Measurements from ENCODE around the gene SLC10A3. TPM values are rescaled to one million over a fixed set of nuclear protein-coding genes. Genes with fewer than 3 reads are reported as not detected.

SLC10A3 gene
- total and polyA plus RNA-seq, 8 donors = 13.3 to 26.8 (median 18.6) TPM

- peaks cover 0 to 2% of the 10 kb centered on the region in 2 donors for H3K36me3 ChIP-seq
- no peaks in the 10 kb centered on the region for H3K27me3 ChIP-seq
- DNase-seq = no peak
- no peak for TF ChIP-seq CTCF (IDR thresholded peaks at IDR 0.05)
- no peak for ATAC-seq
- H3K4me1 ChIP-seq = peaks cover 0 to 5% of the 10 kb centered on the region in 2 donors
- intact Hi-C loops (cut with DNase I) = no loop called here
- H3K4me3 ChIP-seq = no peak overlapping the region
- H3K9me3 ChIP-seq = no peaks in the 10 kb centered on the region
- no peak overlapping the region for H3K27ac ChIP-seq
Observed at GRCh38 chrX:154512879-154513553, 22.6 kb upstream of the SLC10A3 start.

- intact Hi-C loops (cut with DNase I) = no loop called here
- Histone ChIP-seq H3K4me1 (peaks cover 0 to 5% of the 10 kb centered on the region in 2 donors), H3K4me3 (no peak overlapping the region), H3K9me3 (no peaks in the 10 kb centered on the region), H3K36me3 (peaks cover 0 to 14% of the 10 kb centered on the region in 2 donors), H3K27me3 (no peaks in the 10 kb centered on the region), H3K27ac (no peak overlapping the region)
- no peak for TF ChIP-seq CTCF (IDR thresholded peaks at IDR 0.05)
- ATAC-seq (no peak), DNase-seq (no peak)
Observed at GRCh38 chrX:154511761-154512160, 21.3 kb upstream of the SLC10A3 start.

GRCh38 chrX:154509455-154509854, 19.0 kb upstream of the SLC10A3 start:
- no peaks in the 10 kb centered on the region for H3K27me3 ChIP-seq
- ATAC-seq = no peak
- peaks cover 0 to 29% of the 10 kb centered on the region in 2 donors for H3K36me3 ChIP-seq
- H3K9me3 ChIP-seq = no peaks in the 10 kb centered on the region
- no peak for TF ChIP-seq CTCF (IDR thresholded peaks at IDR 0.05)
- no peak for DNase-seq
- H3K27ac ChIP-seq = no peak overlapping the region
- H3K4me3 ChIP-seq = no peak overlapping the region
- no peaks in the 10 kb centered on the region for H3K4me1 ChIP-seq
- intact Hi-C loops (cut with DNase I) = no loop called here

GRCh38 chrX:154508384-154508745, 17.9 kb upstream of the SLC10A3 start:
- ATAC-seq (no peak), DNase-seq (no peak)
- Histone ChIP-seq H3K4me1 (no peaks in the 10 kb centered on the region), H3K9me3 (no peaks in the 10 kb centered on the region), H3K36me3 (peaks cover 0 to 29% of the 10 kb centered on the region in 2 donors), H3K27ac (no peak overlapping the region), H3K4me3 (no peak overlapping the region), H3K27me3 (no peaks in the 10 kb centered on the region)
- intact Hi-C loops (cut with DNase I) = no loop called here
- TF ChIP-seq CTCF (IDR thresholded peaks at IDR 0.05) = no peak

GRCh38 chrX:154507673-154508383, 17.4 kb upstream of the SLC10A3 start:
- intact Hi-C loops (cut with DNase I) = no loop called here
- ATAC-seq (no peak), DNase-seq (no peak)
- no peaks in the 10 kb centered on the region for H3K27me3 ChIP-seq
- no peak for TF ChIP-seq CTCF (IDR thresholded peaks at IDR 0.05)
- H3K4me1 ChIP-seq = no peaks in the 10 kb centered on the region
- H3K36me3 ChIP-seq = peaks cover 0 to 29% of the 10 kb centered on the region in 2 donors
- H3K4me3 ChIP-seq = no peak overlapping the region
- H3K27ac ChIP-seq = no peak overlapping the region
- no peaks in the 10 kb centered on the region for H3K9me3 ChIP-seq

All from left lung (tissue), 10 donors.